ENCODE measurements around the gene KIAA0232.

Gene KIAA0232

GRCh38 chr4:6845027-6845426 is 62.5 kb downstream of the KIAA0232 start:
- Histone ChIP-seq H3K27ac (ENCODE audit: low read length) (no peak overlapping the region), H3K4me1 (ENCODE audit: control insufficient read depth in 1 of 2, insufficient read depth in 2 of 2, low read length in 2 of 2) (peaks cover 0 to 9% of the 10 kb centered on the region in 2 donors), H3K4me3 (ENCODE audit: low read depth in 1 of 2, low read length in 2 of 2) (no peak overlapping the region), H3K27me3 (ENCODE audit: low read depth, low read length) (no peaks in the 10 kb centered on the region), H3K9me3 (ENCODE audit: control insufficient read depth in 1 of 2, low read length in 2 of 2) (no peaks in the 10 kb centered on the region), H3K36me3 (ENCODE audit: control insufficient read depth in 1 of 2, insufficient read depth in 2 of 2, low read length in 2 of 2) (peaks cover 6 to 7% of the 10 kb centered on the region in 2 donors)

GRCh38 chr4:6845574-6845973 is 63.0 kb downstream of the KIAA0232 start:
- Histone ChIP-seq H3K27ac (ENCODE audit: low read length) (no peak overlapping the region), H3K4me1 (ENCODE audit: control insufficient read depth in 1 of 2, insufficient read depth in 2 of 2, low read length in 2 of 2) (peaks cover 0 to 4% of the 10 kb centered on the region in 2 donors), H3K36me3 (ENCODE audit: control insufficient read depth in 1 of 2, insufficient read depth in 2 of 2, low read length in 2 of 2) (peaks cover 6 to 7% of the 10 kb centered on the region in 2 donors), H3K27me3 (ENCODE audit: low read depth, low read length) (no peaks in the 10 kb centered on the region), H3K4me3 (ENCODE audit: low read depth in 1 of 2, low read length in 2 of 2) (no peak overlapping the region), H3K9me3 (ENCODE audit: control insufficient read depth in 1 of 2, low read length in 2 of 2) (no peaks in the 10 kb centered on the region)

DNA sequence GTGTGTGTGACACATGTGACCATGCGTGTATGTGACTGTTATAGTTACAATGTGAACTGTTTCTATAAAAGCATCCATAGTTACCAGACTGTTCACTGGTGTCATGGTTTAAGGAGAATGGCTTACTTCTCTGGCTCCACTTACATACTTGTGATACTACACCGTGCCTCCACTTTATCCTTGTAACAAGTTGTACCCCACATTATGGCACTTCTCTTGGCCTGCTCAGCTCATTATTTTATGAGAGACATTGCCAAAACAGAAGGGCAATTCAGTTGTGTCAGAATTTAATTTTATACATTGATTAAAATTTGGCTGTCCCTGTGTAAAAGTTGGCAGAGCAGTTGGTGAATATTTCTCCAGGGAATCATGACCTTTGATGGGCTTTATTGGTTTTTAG is 64.7 kb downstream of the KIAA0232 start:
- H3K4me1 ChIP-seq (ENCODE audit: control insufficient read depth in 1 of 2, insufficient read depth in 2 of 2, low read length in 2 of 2), result peaks cover 0 to 4% of the 10 kb centered on the region in 2 donors
- H3K27ac ChIP-seq (ENCODE audit: low read length), result no peak overlapping the region
- H3K36me3 ChIP-seq (ENCODE audit: control insufficient read depth in 1 of 2, insufficient read depth in 2 of 2, low read length in 2 of 2), result peaks cover 6 to 7% of the 10 kb centered on the region in 2 donors
- H3K27me3 ChIP-seq (ENCODE audit: low read depth, low read length), result no peaks in the 10 kb centered on the region
- no peak overlapping the region for H3K4me3 ChIP-seq (ENCODE audit: low read depth in 1 of 2, low read length in 2 of 2)
- H3K9me3 ChIP-seq (ENCODE audit: control insufficient read depth in 1 of 2, low read length in 2 of 2), result no peaks in the 10 kb centered on the region

DNA sequence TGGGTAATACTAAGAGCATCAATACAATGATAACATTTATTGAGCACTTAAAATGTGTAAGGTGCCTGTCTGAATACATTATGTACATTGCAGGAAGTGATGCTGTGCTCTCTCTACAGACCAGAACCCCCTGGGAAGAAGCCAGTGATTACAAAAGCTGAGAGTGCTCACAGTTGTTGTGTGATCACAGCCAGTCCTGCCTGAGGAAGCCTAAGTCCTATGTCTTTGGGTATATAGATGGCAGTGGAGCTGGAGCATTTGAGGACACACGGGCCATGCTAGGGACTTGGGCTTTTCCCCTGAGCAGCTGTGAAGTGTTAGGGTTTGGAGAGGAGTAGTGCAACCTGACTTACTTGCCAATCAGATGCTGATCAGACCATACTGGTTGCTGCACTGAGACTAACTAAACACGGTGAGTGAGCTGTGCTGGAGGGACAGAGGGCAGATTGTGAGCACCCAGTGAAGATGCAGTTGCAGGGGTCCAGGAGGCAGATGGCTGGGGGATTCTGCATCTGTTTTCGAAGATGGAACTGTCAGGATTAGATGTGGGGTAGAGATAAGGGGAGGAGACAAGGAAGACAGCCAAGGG is 66.3 kb downstream of the KIAA0232 start:
- Histone ChIP-seq H3K36me3 (ENCODE audit: control insufficient read depth in 1 of 2, insufficient read depth in 2 of 2, low read length in 2 of 2) (peaks cover 6 to 8% of the 10 kb centered on the region in 2 donors), H3K4me3 (ENCODE audit: low read depth in 1 of 2, low read length in 2 of 2) (no peak overlapping the region), H3K27me3 (ENCODE audit: low read depth, low read length) (no peaks in the 10 kb centered on the region), H3K27ac (ENCODE audit: low read length) (no peak overlapping the region), H3K9me3 (ENCODE audit: control insufficient read depth in 1 of 2, low read length in 2 of 2) (peaks cover 6% of the 10 kb centered on the region in 2 donors), H3K4me1 (ENCODE audit: control insufficient read depth in 1 of 2, insufficient read depth in 2 of 2, low read length in 2 of 2) (peaks cover 0 to 4% of the 10 kb centered on the region in 2 donors)

DNA sequence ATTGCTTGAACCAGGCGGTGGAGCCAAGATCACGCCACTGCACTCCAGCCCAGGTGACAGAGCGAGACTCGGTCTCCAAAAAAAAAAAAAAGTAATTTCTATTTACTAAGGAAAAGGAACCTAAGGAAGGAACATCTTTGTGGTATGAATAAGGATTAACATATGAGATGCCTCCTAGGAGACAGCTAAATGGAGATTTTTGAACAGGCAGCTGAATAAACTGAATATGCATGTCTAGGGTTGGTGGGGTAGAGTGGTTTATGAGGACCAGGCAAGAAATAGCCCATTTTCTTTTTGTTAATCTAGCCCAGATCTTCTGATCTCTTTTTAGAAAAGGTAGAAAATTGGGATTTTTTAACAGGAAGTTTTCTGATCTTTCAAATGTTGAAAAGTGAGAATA is 67.2 kb downstream of the KIAA0232 start:
- peaks cover 0 to 4% of the 10 kb centered on the region in 2 donors for H3K4me1 ChIP-seq (ENCODE audit: control insufficient read depth in 1 of 2, insufficient read depth in 2 of 2, low read length in 2 of 2)
- H3K9me3 ChIP-seq (ENCODE audit: control insufficient read depth in 1 of 2, low read length in 2 of 2), result peaks cover 6% of the 10 kb centered on the region in 2 donors
- no peak overlapping the region for H3K27ac ChIP-seq (ENCODE audit: low read length)
- no peaks in the 10 kb centered on the region for H3K27me3 ChIP-seq (ENCODE audit: low read depth, low read length)
- peaks cover 6 to 8% of the 10 kb centered on the region in 2 donors for H3K36me3 ChIP-seq (ENCODE audit: control insufficient read depth in 1 of 2, insufficient read depth in 2 of 2, low read length in 2 of 2)
- no peak overlapping the region for H3K4me3 ChIP-seq (ENCODE audit: low read depth in 1 of 2, low read length in 2 of 2)

- Histone ChIP-seq H3K4me3 (ENCODE audit: low read depth in 1 of 2, low read length in 2 of 2) (no peak overlapping the region), H3K27ac (ENCODE audit: low read length) (no peak overlapping the region), H3K9me3 (ENCODE audit: control insufficient read depth in 1 of 2, low read length in 2 of 2) (peaks cover 6% of the 10 kb centered on the region in 2 donors), H3K36me3 (ENCODE audit: control insufficient read depth in 1 of 2, insufficient read depth in 2 of 2, low read length in 2 of 2) (peaks cover 6 to 8% of the 10 kb centered on the region in 2 donors), H3K27me3 (ENCODE audit: low read depth, low read length) (no peaks in the 10 kb centered on the region), H3K4me1 (ENCODE audit: control insufficient read depth in 1 of 2, insufficient read depth in 2 of 2, low read length in 2 of 2) (peaks cover 0 to 13% of the 10 kb centered on the region in 2 donors)
Measured at GRCh38 chr4:6851431-6851830, 68.9 kb downstream of the KIAA0232 start.

- H3K4me1 ChIP-seq (ENCODE audit: control insufficient read depth in 1 of 2, insufficient read depth in 2 of 2, low read length in 2 of 2), result peaks cover 0 to 13% of the 10 kb centered on the region in 2 donors
- no peak overlapping the region for H3K27ac ChIP-seq (ENCODE audit: low read length)
- H3K4me3 ChIP-seq (ENCODE audit: low read depth in 1 of 2, low read length in 2 of 2), result no peak overlapping the region
- H3K36me3 ChIP-seq (ENCODE audit: control insufficient read depth in 1 of 2, insufficient read depth in 2 of 2, low read length in 2 of 2), result peaks cover 6 to 8% of the 10 kb centered on the region in 2 donors
- peaks cover 6% of the 10 kb centered on the region in 2 donors for H3K9me3 ChIP-seq (ENCODE audit: control insufficient read depth in 1 of 2, low read length in 2 of 2)
- no peaks in the 10 kb centered on the region for H3K27me3 ChIP-seq (ENCODE audit: low read depth, low read length)
Measured at GRCh38 chr4:6851962-6852361, 69.4 kb downstream of the KIAA0232 start.

- H3K36me3 ChIP-seq (ENCODE audit: control insufficient read depth in 1 of 2, insufficient read depth in 2 of 2, low read length in 2 of 2), result peaks cover 8 to 10% of the 10 kb centered on the region in 2 donors
- H3K4me3 ChIP-seq (ENCODE audit: low read depth in 1 of 2, low read length in 2 of 2), result no peak overlapping the region
- H3K27me3 ChIP-seq (ENCODE audit: low read depth, low read length), result no peaks in the 10 kb centered on the region
- H3K27ac ChIP-seq (ENCODE audit: low read length), result no peak overlapping the region
- peaks cover 0 to 19% of the 10 kb centered on the region in 2 donors for H3K4me1 ChIP-seq (ENCODE audit: control insufficient read depth in 1 of 2, insufficient read depth in 2 of 2, low read length in 2 of 2)
- peaks cover 6% of the 10 kb centered on the region in 2 donors for H3K9me3 ChIP-seq (ENCODE audit: control insufficient read depth in 1 of 2, low read length in 2 of 2)
Measured at GRCh38 chr4:6852582-6852981, 70.1 kb downstream of the KIAA0232 start.

DNA sequence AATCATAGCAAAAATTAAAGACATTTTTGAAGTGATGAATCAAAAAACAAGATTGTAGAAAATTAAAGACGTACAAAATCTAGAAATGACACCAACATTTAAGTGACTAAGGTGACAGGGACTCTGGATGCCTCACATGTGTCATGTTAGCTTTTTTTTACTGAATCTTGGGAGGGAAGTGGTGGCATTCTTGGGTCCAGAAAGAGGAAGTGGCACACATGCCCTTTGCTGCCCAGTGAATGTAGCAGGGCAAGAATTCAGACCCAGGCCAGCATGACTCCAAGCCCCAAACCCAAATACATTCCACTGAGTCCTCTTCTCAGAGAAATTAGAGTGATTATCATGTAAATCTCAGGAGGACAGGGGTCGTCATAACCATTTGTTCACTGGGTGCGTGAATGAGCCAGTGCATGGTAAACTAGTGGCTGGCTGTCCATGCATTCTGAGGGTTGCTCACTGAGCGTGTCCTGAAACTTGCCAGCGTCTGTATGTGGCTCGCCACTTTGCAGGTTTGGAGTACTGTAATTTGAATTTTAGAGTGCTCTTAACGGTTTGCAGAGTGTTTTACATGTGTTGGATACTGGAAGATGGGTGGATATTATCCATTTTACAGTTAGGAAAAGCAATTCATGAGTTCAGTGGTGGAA is 71.7 kb downstream of the KIAA0232 start:
- Histone ChIP-seq H3K27ac (ENCODE audit: low read length) (no peak overlapping the region), H3K9me3 (ENCODE audit: control insufficient read depth in 1 of 2, low read length in 2 of 2) (peaks cover 6% of the 10 kb centered on the region in 2 donors), H3K27me3 (ENCODE audit: low read depth, low read length) (no peaks in the 10 kb centered on the region), H3K36me3 (ENCODE audit: control insufficient read depth in 1 of 2, insufficient read depth in 2 of 2, low read length in 2 of 2) (peaks cover 4 to 8% of the 10 kb centered on the region in 2 donors), H3K4me3 (ENCODE audit: low read depth in 1 of 2, low read length in 2 of 2) (no peak overlapping the region), H3K4me1 (ENCODE audit: control insufficient read depth in 1 of 2, insufficient read depth in 2 of 2, low read length in 2 of 2) (peaks cover 0 to 16% of the 10 kb centered on the region in 2 donors)

DNA sequence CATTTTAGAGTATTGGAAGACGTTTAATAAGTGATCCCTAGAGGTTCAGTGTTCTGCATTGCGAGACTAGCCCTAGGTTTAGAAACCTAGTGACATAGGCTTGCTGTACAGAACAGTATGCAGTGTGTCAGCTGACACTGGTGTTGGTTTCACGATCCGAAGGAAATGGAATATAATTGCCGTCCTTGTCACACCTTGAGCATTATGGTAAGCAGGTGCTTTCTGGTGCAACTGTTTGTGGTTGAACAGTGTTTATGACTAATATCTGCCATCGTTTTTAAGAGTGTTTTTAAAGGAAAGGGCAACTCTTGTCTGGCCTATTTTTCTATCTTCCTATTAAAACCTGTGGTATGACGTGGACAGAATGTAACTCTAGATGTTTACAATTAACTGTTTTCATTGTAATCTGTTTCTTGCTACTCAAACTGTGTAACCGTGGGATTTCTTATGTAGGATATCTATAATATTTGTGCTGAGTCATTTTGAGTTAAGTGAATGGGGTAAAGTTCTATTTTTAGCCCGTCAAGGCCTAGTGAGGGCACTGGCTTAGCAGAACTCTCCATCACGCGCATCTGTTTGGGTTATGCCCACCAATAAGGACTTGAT is 73.3 kb downstream of the KIAA0232 start:
- H3K27ac ChIP-seq (ENCODE audit: low read length), result no peak overlapping the region
- peaks cover 0 to 16% of the 10 kb centered on the region in 2 donors for H3K4me1 ChIP-seq (ENCODE audit: control insufficient read depth in 1 of 2, insufficient read depth in 2 of 2, low read length in 2 of 2)
- H3K9me3 ChIP-seq (ENCODE audit: control insufficient read depth in 1 of 2, low read length in 2 of 2), result peaks cover 6% of the 10 kb centered on the region in 2 donors
- H3K4me3 ChIP-seq (ENCODE audit: low read depth in 1 of 2, low read length in 2 of 2), result peak overlapping the region in 1 of 2 donors; percentile 1
- no peaks in the 10 kb centered on the region for H3K27me3 ChIP-seq (ENCODE audit: low read depth, low read length)
- H3K36me3 ChIP-seq (ENCODE audit: control insufficient read depth in 1 of 2, insufficient read depth in 2 of 2, low read length in 2 of 2), result peaks cover 13 to 18% of the 10 kb centered on the region in 2 donors

GRCh38 chr4:6856391-6856790 is 73.9 kb downstream of the KIAA0232 start:
- H3K27ac ChIP-seq (ENCODE audit: low read length), result no peak overlapping the region
- H3K9me3 ChIP-seq (ENCODE audit: control insufficient read depth in 1 of 2, low read length in 2 of 2), result peaks cover 6% of the 10 kb centered on the region in 2 donors
- H3K4me3 ChIP-seq (ENCODE audit: low read depth in 1 of 2, low read length in 2 of 2), result peak overlapping the region in 1 of 2 donors; percentile 1
- peaks cover 0 to 16% of the 10 kb centered on the region in 2 donors for H3K4me1 ChIP-seq (ENCODE audit: control insufficient read depth in 1 of 2, insufficient read depth in 2 of 2, low read length in 2 of 2)
- H3K27me3 ChIP-seq (ENCODE audit: low read depth, low read length), result no peaks in the 10 kb centered on the region
- H3K36me3 ChIP-seq (ENCODE audit: control insufficient read depth in 1 of 2, insufficient read depth in 2 of 2, low read length in 2 of 2), result peaks cover 19 to 24% of the 10 kb centered on the region in 2 donors

All from muscle layer of duodenum (tissue), 2 donors.